Calu3 (cell line): ENCODE results near the gene USP30. TPM values are rescaled to one million over a fixed set of nuclear protein-coding genes. Genes with fewer than 3 reads are reported as not detected.

Experiments
- BruUV-seq: library from RNA; stranded (reverse); fragments of 400-500 nt; replicated peaks from 2 replicates; lab custom pipeline; 2021; lab: Mats Ljungman, UMichigan
- CTCF ChIA-PET: fragments of 300-600 bp; sonication (Branson Sonifier 250); formaldehyde crosslinking; loops from one replicate; lab custom pipeline; 2022; ENCODE audit warnings: antibody characterized with exemption; lab: Charles Lee
- DNase-seq: peaks from one replicate; pipeline ENCODE4 v3.0.0; 2022
- H3K27ac Mint-ChIP-seq: one replicate; pipeline ENCODE4 v1.8.0; 2022; ENCODE audit warnings: mixed read lengths; ENCODE audit not compliant: unreplicated experiment
- H3K27me3 Mint-ChIP-seq: one replicate; pipeline ENCODE4 v1.8.0; 2022; ENCODE audit warnings: mixed read lengths; ENCODE audit not compliant: unreplicated experiment
- H3K36me3 Mint-ChIP-seq: one replicate; pipeline ENCODE4 v1.8.0; 2022; ENCODE audit warnings: mild to moderate bottlenecking, moderate library complexity, mixed read lengths; ENCODE audit not compliant: insufficient read depth, unreplicated experiment
- H3K4me1 Mint-ChIP-seq: one replicate; pipeline ENCODE4 v1.8.0; 2022; ENCODE audit warnings: mild to moderate bottlenecking, low read depth, mixed read lengths; ENCODE audit not compliant: unreplicated experiment
- H3K4me3 Mint-ChIP-seq: one replicate; pipeline ENCODE4 v1.8.0; 2022; ENCODE audit warnings: mild to moderate bottlenecking, low read depth, moderate library complexity, mixed read lengths; ENCODE audit not compliant: unreplicated experiment
- H3K9me3 Mint-ChIP-seq: one replicate; pipeline ENCODE4 v1.8.0; 2022; ENCODE audit warnings: low read depth, mixed read lengths; ENCODE audit not compliant: unreplicated experiment
- CTCF ChIP-seq: fragments of 200-600 bp; IDR thresholded peaks from one replicate; pipeline ENCODE4 v1.8.0; 2022; ENCODE audit warnings: antibody characterized with exemption; ENCODE audit not compliant: unreplicated experiment
- intact Hi-C: fragments of 100-400 bp; cut with micrococcal nuclease; formaldehyde crosslinking; loops from one replicate; pipeline ENCODE4 v1.10.0; 2022; ENCODE audit not compliant: unreplicated experiment
- total RNA-seq: library from RNA; stranded (reverse); gene quantifications from 2 replicates; pipeline ENCODE4 v1.2.3, GENCODE V29; 2022

The USP30 gene
- total RNA-seq, 1 experiment from 2014 or later = 13.0 TPM

- TF ChIP-seq CTCF = no peak
- Mint-ChIP-seq H3K36me3 (peaks cover 21% of the 10 kb centered on the region), H3K27me3 (no peaks in the 10 kb centered on the region), H3K27ac (no peak overlapping the region), H3K4me3 (no peak overlapping the region), H3K4me1 (peaks cover 11% of the 10 kb centered on the region), H3K9me3 (no peaks in the 10 kb centered on the region)
- DNase-seq = no peak
- intact Hi-C loops = no loop called here
- CTCF ChIA-PET = no interaction called here
- BruUV-seq = no TSS peak
Observed at GRCh38 chr12:109054520-109054919, 2.1 kb downstream of the USP30 start.

GRCh38 chr12:109056891-109057290 is 4.5 kb downstream of the USP30 start:
- intact Hi-C loops = no loop called here
- H3K4me3 Mint-ChIP-seq = no peak overlapping the region
- H3K27me3 Mint-ChIP-seq = no peaks in the 10 kb centered on the region
- no peak for TF ChIP-seq CTCF
- H3K9me3 Mint-ChIP-seq = no peaks in the 10 kb centered on the region
- DNase-seq = no peak
- peaks cover 11% of the 10 kb centered on the region for H3K4me1 Mint-ChIP-seq
- no TSS peak for BruUV-seq
- CTCF ChIA-PET = no interaction called here
- H3K36me3 Mint-ChIP-seq = peaks cover 21% of the 10 kb centered on the region
- H3K27ac Mint-ChIP-seq = no peak overlapping the region

GRCh38 chr12:109057376-109057775 is 5.0 kb downstream of the USP30 start:
- no peaks in the 10 kb centered on the region for H3K27me3 Mint-ChIP-seq
- no peak for TF ChIP-seq CTCF
- CTCF ChIA-PET = no interaction called here
- no peaks in the 10 kb centered on the region for H3K9me3 Mint-ChIP-seq
- H3K27ac Mint-ChIP-seq = no peak overlapping the region
- H3K4me1 Mint-ChIP-seq = peaks cover 11% of the 10 kb centered on the region
- peaks cover 16% of the 10 kb centered on the region for H3K36me3 Mint-ChIP-seq
- intact Hi-C loops = no loop called here
- no peak overlapping the region for H3K4me3 Mint-ChIP-seq
- no peak for DNase-seq
- no TSS peak for BruUV-seq

GRCh38 chr12:109058773-109059172 is 6.4 kb downstream of the USP30 start:
- Mint-ChIP-seq H3K9me3 (no peaks in the 10 kb centered on the region), H3K27ac (no peak overlapping the region), H3K4me1 (peaks cover 4% of the 10 kb centered on the region), H3K27me3 (no peaks in the 10 kb centered on the region), H3K36me3 (peaks cover 2% of the 10 kb centered on the region), H3K4me3 (no peak overlapping the region)
- no TSS peak for BruUV-seq
- intact Hi-C loops = no loop called here
- CTCF ChIA-PET = no interaction called here
- DNase-seq = no peak
- no peak for TF ChIP-seq CTCF
